Lower leg skin (tissue), 4 donors: Measurements from ENCODE around the gene POLA1. TPM values are rescaled to one million over a fixed set of nuclear protein-coding genes. Genes with fewer than 3 reads are reported as not detected.

ENCODE experiments used
- DNase-seq, 2 donors: peaks; one replicate each; pipeline ENCODE4 v3.0.0-alpha.2; 2019; ENCODE audit warnings: low spot score in 2 of 2
- H3K4me3 ChIP-seq: fragments of 200-600 bp; sonication (generic); 2 replicates; pipeline ENCODE4 v1.5.1; 2017; ENCODE audit warnings: mild to moderate bottlenecking, low read depth; ENCODE audit not compliant: poor library complexity, severe bottlenecking
- POLR2A ChIP-seq, 2 donors: fragments of 450-650 bp; IDR thresholded peaks; one replicate each; pipeline ENCODE4 v1.6.1; 2016 to 2017; ENCODE audit warnings: antibody characterized with exemption in 2 of 2, mild to moderate bottlenecking in 1 of 2, moderate library complexity in 1 of 2
- WGBS, 2 donors: methylation state at CpG; one replicate each; pipeline ENCODE4 v1.1.5; 2018; 5-methylcytosine and 5-hydroxymethylcytosine counted together
- intact Hi-C: fragments of 100-400 bp; cut with DNase I; formaldehyde crosslinking; loops from one replicate; pipeline ENCODE4 v1.15.0; 2023; ENCODE audit warnings: low total_unique reads
- total RNA-seq, 4 donors: library from RNA; depleted of rRNA; stranded (reverse); fragments of >200 nt; gene quantifications; one replicate each; pipeline ENCODE4 v1.1.0, GENCODE V29; 2016
- TF ChIP-seq, protein P1 (sequence below), 3 donors: fragments of 450-650 bp; IDR thresholded peaks; one replicate each; pipeline ENCODE4 v1.5.1; 2016; ENCODE audit warnings: antibody characterized with exemption in 3 of 3, mild to moderate bottlenecking in 3 of 3, moderate library complexity in 2 of 3

POLA1 gene
- total RNA-seq, 4 donors from 2014 or later = 7.1 to 12.5 (median 8.1) TPM

DNA sequence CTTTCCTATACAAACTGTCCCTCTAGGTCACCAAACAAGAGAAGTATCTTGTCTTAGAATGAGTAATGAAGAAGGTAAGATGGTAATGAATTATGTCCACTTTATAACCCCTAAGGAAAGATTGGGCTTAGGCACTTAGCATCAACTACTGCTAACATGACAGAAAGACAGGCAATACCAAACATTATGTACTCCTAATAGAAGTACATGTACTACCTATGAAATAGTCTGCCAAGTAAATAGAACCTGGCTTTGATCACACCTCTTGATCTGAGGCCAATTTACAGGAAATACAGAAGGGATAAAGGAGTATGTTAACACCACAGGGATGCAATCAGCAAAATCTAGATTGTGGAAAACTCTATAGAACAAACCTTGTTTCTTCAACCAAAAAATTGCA, 32.4 kb upstream of the POLA1 start:
- DNase-seq = no peak
- TF ChIP-seq, protein P1, sequence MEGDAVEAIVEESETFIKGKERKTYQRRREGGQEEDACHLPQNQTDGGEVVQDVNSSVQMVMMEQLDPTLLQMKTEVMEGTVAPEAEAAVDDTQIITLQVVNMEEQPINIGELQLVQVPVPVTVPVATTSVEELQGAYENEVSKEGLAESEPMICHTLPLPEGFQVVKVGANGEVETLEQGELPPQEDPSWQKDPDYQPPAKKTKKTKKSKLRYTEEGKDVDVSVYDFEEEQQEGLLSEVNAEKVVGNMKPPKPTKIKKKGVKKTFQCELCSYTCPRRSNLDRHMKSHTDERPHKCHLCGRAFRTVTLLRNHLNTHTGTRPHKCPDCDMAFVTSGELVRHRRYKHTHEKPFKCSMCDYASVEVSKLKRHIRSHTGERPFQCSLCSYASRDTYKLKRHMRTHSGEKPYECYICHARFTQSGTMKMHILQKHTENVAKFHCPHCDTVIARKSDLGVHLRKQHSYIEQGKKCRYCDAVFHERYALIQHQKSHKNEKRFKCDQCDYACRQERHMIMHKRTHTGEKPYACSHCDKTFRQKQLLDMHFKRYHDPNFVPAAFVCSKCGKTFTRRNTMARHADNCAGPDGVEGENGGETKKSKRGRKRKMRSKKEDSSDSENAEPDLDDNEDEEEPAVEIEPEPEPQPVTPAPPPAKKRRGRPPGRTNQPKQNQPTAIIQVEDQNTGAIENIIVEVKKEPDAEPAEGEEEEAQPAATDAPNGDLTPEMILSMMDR (IDR thresholded peaks at IDR 0.05) = no peak
- TF ChIP-seq POLR2A (IDR thresholded peaks at IDR 0.05) = no peak
- H3K4me3 ChIP-seq = no peak overlapping the region
- intact Hi-C loops = no loop called here

DNA sequence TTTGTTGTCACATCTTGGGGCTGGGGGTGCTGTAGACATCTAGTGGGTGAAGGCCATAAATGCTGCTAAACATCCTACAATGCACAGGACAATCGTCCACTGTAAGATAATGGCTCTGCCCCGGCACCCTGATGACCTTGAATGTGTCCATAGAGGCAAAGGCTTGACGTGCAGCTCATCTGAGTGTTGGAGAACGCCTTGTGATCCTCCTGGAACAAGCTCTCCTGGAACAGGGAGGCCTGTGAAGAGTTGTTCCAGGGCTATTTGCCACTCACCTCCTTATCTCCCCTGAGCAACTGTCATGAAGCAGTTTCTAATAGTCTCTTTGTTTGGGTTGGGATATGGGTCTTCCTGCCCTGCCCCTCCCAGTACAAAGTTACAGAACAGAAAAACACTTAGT, 31.4 kb upstream of the POLA1 start:
- TF ChIP-seq POLR2A (IDR thresholded peaks at IDR 0.05) = no peak
- TF ChIP-seq, protein P1 (IDR thresholded peaks at IDR 0.05) = no peak
- H3K4me3 ChIP-seq = no peak overlapping the region
- DNase-seq = no peak
- 72 to 83% methylated on average over 4 of the region's 4 CpGs for WGBS, 2 donors
- intact Hi-C loops = no loop called here

DNA sequence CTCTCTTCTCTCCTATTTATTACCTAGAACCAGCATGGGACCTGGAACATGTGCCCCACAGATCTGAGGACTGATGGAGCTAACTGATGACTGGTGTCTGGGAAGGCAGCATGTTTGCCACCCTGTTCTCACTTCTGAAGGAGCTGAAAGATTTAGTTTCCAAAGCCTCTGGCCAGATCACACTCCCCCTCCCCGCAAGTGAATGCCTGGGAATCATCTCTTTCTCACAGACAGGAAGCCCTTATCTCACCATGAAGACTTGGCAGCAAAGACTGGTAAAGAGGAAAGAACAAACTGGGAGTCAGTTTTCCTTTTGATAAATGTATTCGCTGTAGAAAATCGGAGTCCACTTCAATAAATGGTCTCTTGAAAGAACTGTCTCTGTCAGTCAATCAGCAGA, 25.6 kb upstream of the POLA1 start:
- 54 to 64% methylated on average over 3 of the region's 3 CpGs for WGBS, 2 donors
- DNase-seq = no peak
- no peak overlapping the region for H3K4me3 ChIP-seq
- TF ChIP-seq POLR2A (IDR thresholded peaks at IDR 0.05) = no peak
- TF ChIP-seq, protein P1 (IDR thresholded peaks at IDR 0.05) = no peak
- intact Hi-C loops = no loop called here

DNA sequence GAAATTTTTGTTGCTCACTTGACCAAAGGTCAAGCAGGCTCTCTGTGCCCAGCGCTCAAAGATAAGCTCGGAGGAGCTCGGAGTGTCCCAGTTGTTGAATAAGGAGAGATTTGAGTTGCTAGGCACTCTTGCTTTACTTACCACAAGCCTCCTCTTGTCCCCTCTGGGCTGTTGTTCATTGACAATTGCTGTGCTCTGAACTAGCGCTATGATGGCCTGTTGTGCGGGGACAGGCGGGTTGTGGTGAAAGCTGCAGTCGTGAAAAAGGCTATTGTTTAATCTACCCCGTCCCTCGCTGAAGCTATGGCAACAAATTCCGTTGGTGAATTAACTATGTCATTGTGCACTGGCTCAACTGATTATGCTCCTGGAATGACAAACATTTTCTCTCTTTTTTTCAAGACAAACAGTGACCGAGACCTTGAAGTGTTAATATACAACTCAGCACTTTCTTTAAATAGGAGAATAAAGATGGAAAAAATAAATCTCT, 21.0 kb upstream of the POLA1 start:
- no peak overlapping the region for H3K4me3 ChIP-seq
- intact Hi-C loops = no loop called here
- no peak for TF ChIP-seq POLR2A (IDR thresholded peaks at IDR 0.05)
- TF ChIP-seq, protein P1 (IDR thresholded peaks at IDR 0.05) = no peak
- DNase-seq = no peak
- 70 to 71% methylated on average over 8 to 11 of the region's 11 CpGs for WGBS, 2 donors

DNA sequence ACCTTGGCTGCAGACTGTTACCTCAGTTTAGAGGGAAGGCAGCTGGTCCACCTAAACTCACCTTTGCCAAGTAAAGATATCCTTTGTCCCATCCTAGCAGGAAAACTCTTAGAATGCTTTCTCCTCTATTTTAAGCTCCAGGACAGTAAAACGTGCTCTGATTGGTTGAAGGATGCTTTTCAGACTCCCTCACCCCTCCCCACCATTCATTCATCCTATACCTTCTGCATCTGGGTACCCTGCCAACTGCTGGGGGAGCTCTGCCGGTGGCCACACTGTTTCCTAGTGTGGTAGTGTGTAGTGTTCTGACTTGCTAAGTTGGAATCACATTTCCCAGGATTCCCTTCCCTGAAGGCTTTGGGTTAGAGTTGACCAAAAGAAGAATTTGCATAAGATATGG, 20.3 kb upstream of the POLA1 start:
- WGBS, 2 donors = 41 to 42% methylated on average over 2 of the region's 2 CpGs
- H3K4me3 ChIP-seq = no peak overlapping the region
- DNase-seq = no peak
- TF ChIP-seq, protein P1 (IDR thresholded peaks at IDR 0.05) = no peak
- no peak for TF ChIP-seq POLR2A (IDR thresholded peaks at IDR 0.05)
- intact Hi-C loops = no loop called here

DNA sequence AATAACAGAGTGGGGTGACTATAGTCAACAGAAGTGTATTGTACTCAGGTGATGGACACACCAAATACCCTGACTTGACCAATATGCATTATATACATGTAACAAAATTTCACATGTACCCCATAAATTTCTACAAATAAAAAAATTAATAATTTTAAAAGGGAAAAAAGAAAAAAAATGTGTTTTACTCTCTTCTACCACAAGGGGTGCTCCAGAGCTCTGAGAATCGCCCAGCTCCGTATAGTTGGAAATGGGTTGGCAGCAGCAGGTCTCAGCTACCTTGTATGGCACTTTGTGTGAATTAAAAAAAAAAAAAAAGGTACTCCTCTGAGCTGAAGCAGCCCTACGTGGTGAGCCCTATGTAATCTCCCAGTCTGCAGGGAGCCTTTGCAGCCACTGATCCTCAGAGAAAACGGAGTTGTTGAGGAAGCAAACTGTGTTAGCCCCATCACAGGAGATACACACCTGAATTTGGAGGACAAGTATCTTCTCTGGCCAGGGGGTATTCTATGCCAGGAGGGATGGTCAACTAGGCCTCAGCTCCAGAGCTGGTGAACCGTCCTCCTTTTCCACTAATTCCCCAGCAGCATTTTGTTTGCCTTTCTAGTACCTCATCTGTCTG, 17.2 kb upstream of the POLA1 start:
- no peak overlapping the region for H3K4me3 ChIP-seq
- WGBS, 2 donors = 31 to 32% methylated on average over 5 of the region's 5 CpGs
- TF ChIP-seq POLR2A (IDR thresholded peaks at IDR 0.05) = no peak
- TF ChIP-seq, protein P1 (IDR thresholded peaks at IDR 0.05) = no peak
- no peak for DNase-seq
- intact Hi-C loops = no loop called here
